MCF 10A (cell line): ENCODE measurements around the gene RPRD2. TPM values are rescaled to one million over a fixed set of nuclear protein-coding genes. Genes with fewer than 3 reads are reported as not detected.

Experiments used
- BruUV-seq: library from RNA; stranded (reverse); fragments of 400-500 nt; replicated peaks from 2 replicates; lab custom pipeline; 2021; lab: Mats Ljungman, UMichigan
- CTCF ChIA-PET: fragments of 300-600 bp; sonication (Branson Sonifier 250); formaldehyde crosslinking; extraction: SDS; loops from one replicate; lab custom pipeline; 2021; ENCODE audit warnings: antibody characterized with exemption, inconsistent platforms; lab: Yijun Ruan, JAX
- POLR2A ChIA-PET: fragments of 300-600, 350-650 bp; sonication (Branson Sonifier 250); formaldehyde crosslinking; extraction: SDS; loops from one replicate; lab custom pipeline; 2020; ENCODE audit warnings: antibody characterized with exemption, inconsistent platforms; lab: Yijun Ruan, JAX
- DNase-seq: peaks from one replicate; pipeline ENCODE4 v3.0.0-alpha.2; 2018; ENCODE audit not compliant: unreplicated experiment
- H3K27ac Mint-ChIP-seq: one replicate; pipeline ENCODE4 v1.8.0; 2022; ENCODE audit warnings: mild to moderate bottlenecking, low read depth, mixed read lengths; ENCODE audit not compliant: unreplicated experiment
- H3K27me3 Mint-ChIP-seq: one replicate; pipeline ENCODE4 v1.8.0; 2022; ENCODE audit warnings: mixed read lengths; ENCODE audit not compliant: insufficient read depth, unreplicated experiment
- H3K36me3 Mint-ChIP-seq: one replicate; pipeline ENCODE4 v1.8.0; 2022; ENCODE audit warnings: mild to moderate bottlenecking, moderate library complexity, mixed read lengths; ENCODE audit not compliant: insufficient read depth, unreplicated experiment
- H3K4me1 Mint-ChIP-seq: one replicate; pipeline ENCODE4 v1.8.0; 2022; ENCODE audit warnings: mixed read lengths; ENCODE audit not compliant: insufficient read depth, unreplicated experiment
- H3K4me3 Mint-ChIP-seq: one replicate; pipeline ENCODE4 v1.8.0; 2022; ENCODE audit warnings: mild to moderate bottlenecking, moderate library complexity, mixed read lengths; ENCODE audit not compliant: unreplicated experiment
- H3K9me3 Mint-ChIP-seq: one replicate; pipeline ENCODE4 v1.8.0; 2022; ENCODE audit warnings: mixed read lengths; ENCODE audit not compliant: unreplicated experiment
- CTCF ChIP-seq: fragments of 200-600 bp; IDR thresholded peaks from one replicate; pipeline ENCODE4 v1.8.0; 2022; ENCODE audit warnings: antibody characterized with exemption, mild to moderate bottlenecking; ENCODE audit not compliant: unreplicated experiment
- intact Hi-C: fragments of 100-400 bp; cut with micrococcal nuclease; formaldehyde crosslinking; loops from 2 replicates; pipeline ENCODE4 v1.14.1; 2022
- total RNA-seq: library from RNA; stranded (reverse); gene quantifications from 2 replicates; pipeline ENCODE4 v1.2.3, GENCODE V29; 2022

Gene RPRD2
- total RNA-seq, 1 experiment from 2014 or later = 35.2 TPM

DNA sequence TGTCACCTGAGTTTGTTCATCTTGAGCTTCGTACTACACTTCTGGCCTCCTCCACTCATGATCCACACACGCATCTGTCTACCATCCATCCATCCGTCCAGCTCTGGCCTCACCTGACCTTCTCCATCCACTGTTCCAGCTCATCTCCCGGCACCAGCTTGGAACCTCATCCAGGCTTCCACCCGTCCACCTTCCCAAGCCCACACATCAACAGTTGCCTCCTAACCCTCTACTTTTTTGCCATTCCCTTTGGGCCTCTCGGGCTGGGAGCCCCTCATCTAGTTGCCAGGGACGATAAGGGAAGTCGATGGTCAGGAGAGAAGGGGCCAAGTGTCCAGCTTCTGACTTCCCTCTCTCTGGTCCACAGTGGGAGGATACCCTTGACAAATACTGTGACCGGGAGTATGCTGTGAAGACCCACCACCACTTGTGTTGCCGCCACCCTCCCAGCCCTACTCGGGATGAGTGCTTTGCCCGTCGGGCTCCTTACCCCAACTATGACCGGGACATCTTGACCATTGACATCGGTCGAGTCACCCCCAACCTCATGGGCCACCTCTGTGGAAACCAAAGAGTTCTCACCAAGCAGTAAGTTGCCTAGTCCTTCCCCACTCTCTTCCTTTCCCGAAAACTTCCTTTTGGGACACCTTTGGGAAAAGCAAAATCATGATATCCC lies 148.2 kb downstream of the RPRD2 start:
- Mint-ChIP-seq H3K9me3 (no peaks in the 10 kb centered on the region), H3K27ac (no peak overlapping the region), H3K27me3 (no peaks in the 10 kb centered on the region), H3K4me3 (no peak overlapping the region), H3K4me1 (peaks cover 17% of the 10 kb centered on the region), H3K36me3 (peaks cover 10% of the 10 kb centered on the region)
- DNase-seq = no peak
- no peak for TF ChIP-seq CTCF
- CTCF ChIA-PET = interaction anchor here (0.6 to 6.3 kb wide), 6 partner anchors 11 to 439 kb away, joined by 3 to 44 read pairs (median 4); no protein-coding TSS in a partner anchor
- intact Hi-C loops = no loop called here
- BruUV-seq = no TSS peak
- POLR2A ChIA-PET = interaction anchor here (1.9 to 4.9 kb wide), 2 partner anchors 25 to 26 kb away, joined by 6 to 32 read pairs; partner anchors contain the start of gene TARS2

DNA sequence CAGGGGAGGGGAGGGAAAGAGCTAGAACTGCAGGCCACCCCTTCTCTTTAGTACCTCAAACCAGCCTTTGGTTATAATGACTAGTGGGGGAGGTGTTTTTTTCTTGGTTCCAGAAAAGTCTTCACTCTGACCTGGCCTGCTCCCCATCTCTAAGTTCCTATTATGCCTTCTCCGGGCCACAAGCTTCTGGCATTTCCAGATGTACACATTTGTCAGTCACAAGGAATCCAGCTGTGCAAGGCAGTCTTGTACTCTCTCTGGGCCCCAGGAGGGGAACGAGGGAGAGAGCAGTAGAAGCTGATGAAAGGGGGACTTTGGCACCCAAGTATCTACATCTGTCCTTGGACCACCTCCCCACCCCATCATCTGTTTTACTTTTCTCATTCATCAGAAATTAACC lies 148.9 kb downstream of the RPRD2 start:
- DNase-seq = no peak
- CTCF ChIA-PET = interaction anchor here (0.6 to 6.3 kb wide), 3 partner anchors 20 to 48 kb away, joined by 3 to 44 read pairs (median 5); no protein-coding TSS in a partner anchor
- Mint-ChIP-seq H3K27ac (no peak overlapping the region), H3K36me3 (peaks cover 6% of the 10 kb centered on the region), H3K9me3 (no peaks in the 10 kb centered on the region), H3K27me3 (no peaks in the 10 kb centered on the region), H3K4me1 (peaks cover 13% of the 10 kb centered on the region), H3K4me3 (no peak overlapping the region)
- POLR2A ChIA-PET = interaction anchor here (4.9 kb wide), 1 partner anchor 27 kb away, joined by 32 read pairs; the partner anchor contains the start of gene TARS2
- no TSS peak for BruUV-seq
- TF ChIP-seq CTCF = no peak
- intact Hi-C loops = no loop called here

DNA sequence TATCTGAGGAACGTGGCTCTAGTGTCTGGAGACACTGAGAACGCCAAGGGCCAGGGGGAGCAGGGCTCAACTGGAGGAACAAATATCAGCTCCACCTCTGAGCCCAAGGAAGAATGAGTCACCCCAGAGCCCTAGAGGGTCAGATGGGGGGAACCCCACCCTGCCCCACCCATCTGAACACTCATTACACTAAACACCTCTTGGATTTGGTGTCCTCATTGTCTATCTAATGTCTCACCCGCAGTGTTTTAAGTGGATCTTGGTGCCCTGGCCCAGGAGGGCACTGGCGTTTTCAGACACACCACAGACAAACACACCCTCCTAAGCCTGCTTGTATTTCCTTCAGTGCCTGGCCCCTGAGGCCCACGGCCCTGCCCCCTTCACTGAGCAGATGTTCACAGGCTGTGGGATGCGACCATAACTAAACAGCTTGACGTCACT lies 149.4 kb downstream of the RPRD2 start:
- Mint-ChIP-seq H3K4me3 (no peak overlapping the region), H3K9me3 (no peaks in the 10 kb centered on the region), H3K27ac (no peak overlapping the region), H3K4me1 (peaks cover 10% of the 10 kb centered on the region), H3K36me3 (peaks cover under 1% of the 10 kb centered on the region), H3K27me3 (no peaks in the 10 kb centered on the region)
- DNase-seq = peak; percentile 32
- no peak for TF ChIP-seq CTCF
- intact Hi-C loops = no loop called here
- ChIA-PET CTCF (interaction anchor here (0.5 to 6.3 kb wide), 5 partner anchors 13 to 211 kb away, joined by 3 to 44 read pairs (median 5); no protein-coding TSS in a partner anchor), POLR2A (interaction anchor here (1.1 to 4.9 kb wide), 2 partner anchors 27 to 149 kb away, joined by 3 to 32 read pairs; partner anchors contain the start of genes RPRD2 and TARS2)
- BruUV-seq = no TSS peak

DNA sequence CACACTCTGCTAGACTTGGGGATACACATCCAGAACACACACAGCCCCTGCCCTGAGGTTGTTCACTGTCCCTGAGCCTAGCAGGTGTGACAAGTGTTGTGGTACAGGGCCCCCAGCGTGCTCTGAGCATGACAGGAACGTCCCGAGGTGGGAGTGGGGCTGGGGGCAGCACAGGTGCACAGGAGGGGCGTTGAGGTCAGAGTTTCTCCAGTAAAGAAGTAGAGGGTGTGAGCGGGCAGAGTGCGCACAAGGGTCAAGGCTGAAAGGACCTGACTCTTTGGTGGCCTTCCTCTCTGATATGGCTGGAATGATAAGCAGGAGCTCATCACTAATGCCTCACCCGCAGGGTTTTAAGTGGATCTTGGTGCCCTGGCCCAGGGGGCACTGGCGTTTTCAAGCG lies 150.3 kb downstream of the RPRD2 start:
- TF ChIP-seq CTCF = no peak
- Mint-ChIP-seq H3K27ac (no peak overlapping the region), H3K27me3 (no peaks in the 10 kb centered on the region), H3K4me3 (peak overlapping the region; percentile 69), H3K4me1 (peaks cover 10% of the 10 kb centered on the region), H3K36me3 (no peaks in the 10 kb centered on the region), H3K9me3 (no peaks in the 10 kb centered on the region)
- intact Hi-C loops = no loop called here
- POLR2A ChIA-PET = interaction anchor here (0.5 to 4.9 kb wide), 6 partner anchors 12 to 150 kb away, joined by 3 to 32 read pairs (median 10); partner anchors contain the start of genes RPRD2 and TARS2
- CTCF ChIA-PET = interaction anchor here (0.7 to 6.3 kb wide), 4 partner anchors 18 to 428 kb away, joined by 3 to 44 read pairs (median 5); no protein-coding TSS in a partner anchor
- BruUV-seq = no TSS peak
- no peak for DNase-seq
